HG02678 (cell line): ENCODE data around the gene JSRP1.

ENCODE experiments used
- ATAC-seq: cut with Tn5 transposase; IDR thresholded peaks from one replicate; pipeline ENCODE4 v1.9.1; 2021; ENCODE audit warnings: mild to moderate bottlenecking, moderate library complexity; ENCODE audit not compliant: unreplicated experiment

Gene JSRP1

GRCh38 chr19:2233601-2234280 is 22.5 kb downstream of the JSRP1 start:
- no peak for ATAC-seq

- no peak for ATAC-seq
Measured at GRCh38 chr19:2232286-2233151, 23.7 kb downstream of the JSRP1 start.

- no peak for ATAC-seq
Measured at GRCh38 chr19:2231621-2232221, 24.5 kb downstream of the JSRP1 start.

- no peak for ATAC-seq
Measured at GRCh38 chr19:2230807-2231533, 25.2 kb downstream of the JSRP1 start.

GRCh38 chr19:2230033-2230531 is 26.1 kb downstream of the JSRP1 start:
- no peak for ATAC-seq

GRCh38 chr19:2229103-2230032 is 26.8 kb downstream of the JSRP1 start:
- no peak for ATAC-seq

- no peak for ATAC-seq
Measured at GRCh38 chr19:2228157-2229030, 27.8 kb downstream of the JSRP1 start.

GRCh38 chr19:2227415-2228156 is 28.6 kb downstream of the JSRP1 start:
- no peak for ATAC-seq

- no peak for ATAC-seq
Measured at GRCh38 chr19:2226840-2227360, 29.3 kb downstream of the JSRP1 start.

GRCh38 chr19:2226051-2226839 is 30.0 kb downstream of the JSRP1 start:
- ATAC-seq: no peak

GRCh38 chr19:2225415-2226050 is 30.7 kb downstream of the JSRP1 start:
- ATAC-seq: no peak

GRCh38 chr19:2224754-2225349 is 31.4 kb downstream of the JSRP1 start:
- ATAC-seq: no peak

GRCh38 chr19:2223959-2224358 is 32.3 kb downstream of the JSRP1 start:
- no peak for ATAC-seq

GRCh38 chr19:2223391-2223790 is 32.8 kb downstream of the JSRP1 start:
- no peak for ATAC-seq

- no peak for ATAC-seq
Measured at GRCh38 chr19:2221918-2222317, 34.3 kb downstream of the JSRP1 start.

GRCh38 chr19:2221250-2221831 is 34.9 kb downstream of the JSRP1 start:
- no peak for ATAC-seq
